Epidermal melanocyte (primary cell): ENCODE data around the gene OSER1.

Experiments used
- DNase-seq: peaks from one replicate; pipeline ENCODE4 v3.0.0; 2011; ENCODE audit warnings: low spot score; ENCODE audit not compliant: insufficient read length

Gene OSER1

DNA sequence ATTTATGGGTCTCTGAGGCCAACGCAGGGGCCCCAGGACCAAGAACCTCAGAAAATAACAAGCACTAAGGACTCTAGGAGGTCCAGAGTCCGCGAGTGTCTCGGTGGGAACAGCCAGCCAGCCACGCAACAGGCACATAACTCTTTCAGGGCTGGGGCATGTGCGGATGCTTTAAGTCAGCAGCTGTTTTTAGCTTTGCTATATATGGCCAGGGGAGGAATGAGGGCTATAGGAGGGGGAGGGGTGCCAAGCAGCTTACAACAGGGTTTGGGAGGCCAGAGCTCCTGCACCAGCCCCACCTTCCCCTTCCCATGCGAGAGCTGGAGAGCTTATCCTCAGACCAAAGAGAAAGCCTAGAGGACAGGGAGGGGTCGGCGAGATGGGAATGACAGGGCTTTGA is 29.8 kb downstream of the OSER1 start:
- DNase-seq: no peak

DNA sequence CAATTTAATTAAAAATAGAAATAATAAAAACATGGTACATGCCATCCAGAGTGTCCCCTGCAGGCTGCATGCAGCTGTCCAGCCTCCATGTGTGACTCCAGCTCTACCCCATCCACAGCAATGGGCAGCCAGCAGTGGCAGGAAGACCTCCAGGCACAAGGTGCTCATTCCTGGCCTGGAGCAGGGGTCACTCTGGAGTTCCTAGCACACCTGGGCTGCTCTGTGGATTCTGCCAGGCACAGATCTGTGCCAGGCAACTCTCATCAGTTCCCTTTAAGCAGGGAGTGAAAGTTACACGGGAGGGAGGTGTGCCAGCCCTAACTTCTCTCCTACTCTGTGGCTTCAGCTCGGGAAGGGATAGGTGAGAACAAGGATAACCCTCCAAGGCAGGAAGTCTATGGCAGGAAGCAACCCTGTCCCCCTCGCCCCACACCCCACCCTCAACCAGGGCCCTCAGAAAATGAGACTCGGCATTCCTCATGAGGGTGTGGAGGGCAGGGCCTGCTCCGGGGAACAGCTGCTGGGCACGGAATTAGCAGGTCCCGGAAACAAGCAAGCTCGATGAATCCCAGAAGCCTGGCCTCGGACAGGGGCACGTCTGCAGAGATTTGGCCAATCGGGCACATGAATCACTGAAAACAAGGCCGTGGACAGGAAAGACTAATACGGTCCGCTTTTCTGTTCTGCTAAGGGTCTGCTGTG is 33.6 kb downstream of the OSER1 start:
- DNase-seq: no peak

DNA sequence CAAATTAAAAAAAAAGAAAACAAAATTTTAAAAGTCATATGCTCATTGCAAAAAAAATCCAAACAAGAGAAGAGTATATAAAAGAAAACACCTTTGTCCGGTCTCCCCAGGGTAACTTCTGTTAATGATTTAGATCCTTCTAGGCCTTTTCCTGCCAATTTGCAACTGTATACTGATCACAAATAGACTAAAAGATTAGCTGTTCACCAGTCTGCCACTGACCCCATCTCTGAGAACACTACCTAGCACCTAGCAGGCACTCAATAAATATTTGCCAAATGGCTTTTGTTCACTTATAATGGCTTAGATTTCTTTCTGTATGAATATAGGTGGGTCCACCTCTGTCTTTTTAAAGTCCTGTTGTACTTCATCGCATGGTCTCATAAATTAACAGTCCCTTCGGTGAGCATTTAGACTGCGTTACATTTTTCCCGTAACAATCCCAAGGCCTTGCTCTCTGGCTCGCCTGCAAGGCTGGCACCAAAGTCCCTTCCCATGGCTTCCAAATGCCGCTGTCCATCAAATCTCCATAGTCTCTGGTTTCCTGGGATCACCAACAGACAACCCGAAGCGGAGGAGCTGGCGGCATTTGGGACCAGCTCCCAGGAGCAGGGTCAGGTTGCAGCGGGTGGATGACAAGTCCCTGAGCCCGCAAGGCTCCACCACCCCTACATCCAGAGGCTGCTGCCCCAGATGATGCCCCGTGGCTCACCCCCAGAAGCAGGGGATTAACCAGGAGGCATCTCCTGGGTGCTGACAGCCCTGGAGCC is 35.4 kb downstream of the OSER1 start:
- no peak for DNase-seq

DNA sequence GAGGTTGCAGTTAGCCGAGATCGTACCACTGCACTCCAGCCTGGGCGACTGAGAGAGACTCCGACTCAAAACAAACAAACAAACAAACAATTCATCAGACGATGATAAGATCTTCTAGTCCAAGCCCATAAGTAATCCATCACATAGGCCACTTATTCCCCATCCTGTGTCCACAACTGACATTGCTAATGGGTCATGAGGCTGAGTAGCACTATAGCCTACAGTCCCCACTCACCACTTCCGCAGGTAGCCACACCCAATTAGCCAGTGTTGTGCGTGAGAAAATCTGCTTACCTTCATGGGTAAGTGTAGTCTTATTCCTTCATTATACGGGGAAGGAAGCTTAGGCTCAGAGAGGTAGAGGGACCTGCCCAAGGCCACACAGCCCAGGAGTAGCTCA is 36.7 kb downstream of the OSER1 start:
- no peak for DNase-seq

DNA sequence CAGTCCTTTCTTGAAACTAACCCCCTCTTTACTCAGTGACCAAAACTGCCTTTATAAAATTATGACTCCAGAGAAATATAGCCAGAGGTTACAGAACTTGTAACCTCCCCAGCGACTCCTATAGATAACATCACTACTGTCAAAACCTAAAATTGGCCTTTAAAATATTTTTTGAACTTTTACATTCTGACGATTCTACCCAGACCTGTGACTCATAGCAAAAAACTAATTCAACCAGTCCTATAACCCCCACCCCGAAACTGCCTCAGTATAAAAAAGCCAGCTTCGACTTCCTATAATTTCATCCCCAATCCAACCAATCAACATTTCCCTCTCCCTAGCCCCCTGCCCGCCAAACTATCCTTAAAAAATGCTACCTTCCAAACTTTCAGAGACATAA is 37.5 kb downstream of the OSER1 start:
- DNase-seq: no peak

DNA sequence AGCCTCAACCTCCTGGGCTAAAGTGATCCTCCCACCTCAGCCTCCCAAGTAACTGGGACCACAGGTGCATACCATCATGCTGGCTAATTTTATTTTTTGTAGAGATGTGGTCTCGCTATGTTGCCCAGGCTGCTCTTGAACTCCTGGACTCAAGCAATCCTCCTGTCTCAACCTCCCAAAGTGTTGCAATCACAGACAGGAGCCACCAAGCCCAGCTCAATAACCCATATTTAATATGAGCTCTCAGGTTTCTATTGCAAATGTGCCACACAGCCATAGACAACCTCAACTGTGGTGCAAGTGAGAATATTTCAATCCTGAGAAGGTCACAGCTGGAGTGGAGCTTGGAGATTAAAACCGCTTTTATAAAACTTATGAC is 38.0 kb downstream of the OSER1 start:
- DNase-seq: no peak

DNA sequence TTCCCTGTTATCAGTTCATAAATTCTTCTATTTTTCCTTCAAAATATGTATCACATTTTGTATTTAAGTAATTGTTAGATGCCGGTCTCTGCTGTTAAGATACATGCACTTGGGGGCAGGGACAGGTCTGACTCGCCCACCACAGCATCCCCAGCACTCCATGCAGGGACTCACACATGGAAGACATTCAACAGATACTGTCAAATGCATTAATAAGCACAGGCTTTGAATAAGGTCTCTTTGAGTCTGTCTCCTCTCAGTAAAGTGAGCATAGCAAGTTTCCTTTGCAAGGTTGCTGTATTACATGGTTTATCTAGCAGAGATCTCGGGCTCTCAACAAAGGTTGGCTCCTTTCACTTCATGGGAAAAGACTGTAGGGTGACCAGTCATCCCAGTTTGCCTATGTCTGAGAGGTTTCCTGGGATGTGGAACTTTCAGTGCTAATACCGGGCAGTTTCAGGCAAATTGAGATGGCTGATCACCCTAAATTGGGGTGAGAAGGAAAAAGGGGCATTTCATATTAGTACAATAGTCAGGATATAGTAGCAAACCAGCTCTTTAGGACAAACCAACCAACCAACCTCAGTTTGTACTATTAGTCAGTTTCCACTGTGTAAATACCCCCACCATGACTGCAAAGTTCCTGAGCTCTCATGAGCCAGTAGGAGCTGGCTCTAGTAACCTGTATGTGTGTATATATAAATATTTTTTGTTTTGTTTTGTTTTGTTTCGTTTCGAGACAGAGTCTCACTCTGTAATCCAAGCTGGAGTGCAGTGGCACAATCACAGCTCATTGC is 38.6 kb downstream of the OSER1 start:
- no peak for DNase-seq

DNA sequence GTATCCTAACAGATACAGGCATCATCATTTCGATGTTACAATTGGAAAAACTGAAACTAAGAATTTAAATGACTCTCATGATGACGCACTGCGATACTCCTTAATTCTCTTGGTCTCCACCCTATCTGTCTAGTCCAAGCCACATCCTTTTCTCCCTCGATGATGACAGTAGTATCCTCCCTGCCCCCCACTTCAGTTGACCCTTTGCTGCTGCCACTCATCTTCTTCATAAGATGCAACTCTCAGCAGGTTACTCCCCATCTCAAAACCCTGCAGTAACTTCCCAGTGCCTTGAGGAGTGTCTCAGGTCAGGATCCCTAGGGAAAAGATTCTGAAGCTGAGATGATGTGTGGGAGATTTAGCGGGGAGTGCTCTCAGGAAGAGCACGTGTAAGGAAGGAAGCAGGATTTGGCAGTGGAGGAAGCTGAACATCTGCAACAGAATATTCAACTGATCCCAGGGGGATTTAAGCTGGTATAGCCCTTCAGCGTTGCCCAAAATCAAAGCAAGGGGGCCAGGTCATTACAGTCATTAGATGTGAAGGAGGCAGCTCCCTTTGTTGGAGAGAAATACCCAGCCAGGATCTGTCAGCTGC is 39.7 kb downstream of the OSER1 start:
- DNase-seq: no peak

DNA sequence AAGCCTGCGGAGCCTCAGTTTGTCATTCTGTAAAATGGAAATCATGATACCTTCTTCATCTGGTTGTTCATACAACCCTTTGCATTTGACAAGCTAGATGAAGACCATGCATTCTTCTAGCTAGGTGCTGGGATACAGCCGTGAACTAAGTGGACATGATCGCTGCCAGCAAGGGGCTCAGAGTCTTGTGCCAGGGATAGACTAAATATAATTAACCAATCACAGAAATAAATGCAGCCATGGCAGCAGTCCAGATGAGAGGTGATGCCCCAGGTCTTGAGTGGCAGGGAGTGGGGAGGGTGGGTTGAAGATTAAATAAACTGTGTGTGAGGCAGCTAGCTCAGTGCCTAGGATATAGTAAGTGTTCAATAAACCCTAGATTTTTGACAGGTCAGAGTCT is 42.8 kb downstream of the OSER1 start:
- no peak for DNase-seq

DNA sequence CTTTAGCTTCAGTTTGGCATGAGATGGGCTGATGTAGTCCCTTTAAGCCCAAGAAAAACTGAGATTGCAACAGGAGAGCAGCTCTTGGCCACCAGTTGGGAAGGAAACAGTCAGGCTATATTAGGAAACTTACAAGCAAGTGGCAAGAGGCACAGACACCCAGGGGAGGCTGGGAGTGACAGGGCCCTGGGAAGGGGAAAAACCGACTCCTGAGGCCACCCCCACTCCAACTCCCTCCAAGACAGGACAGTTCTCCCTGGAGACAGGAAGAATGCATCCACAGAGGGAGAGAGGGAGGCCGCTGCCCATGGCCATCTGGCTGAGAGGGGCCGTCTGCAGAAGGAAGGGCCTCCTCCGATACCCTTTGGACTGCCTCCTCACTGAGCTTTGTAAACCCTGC is 44.1 kb downstream of the OSER1 start:
- DNase-seq: peak; percentile 79

DNA sequence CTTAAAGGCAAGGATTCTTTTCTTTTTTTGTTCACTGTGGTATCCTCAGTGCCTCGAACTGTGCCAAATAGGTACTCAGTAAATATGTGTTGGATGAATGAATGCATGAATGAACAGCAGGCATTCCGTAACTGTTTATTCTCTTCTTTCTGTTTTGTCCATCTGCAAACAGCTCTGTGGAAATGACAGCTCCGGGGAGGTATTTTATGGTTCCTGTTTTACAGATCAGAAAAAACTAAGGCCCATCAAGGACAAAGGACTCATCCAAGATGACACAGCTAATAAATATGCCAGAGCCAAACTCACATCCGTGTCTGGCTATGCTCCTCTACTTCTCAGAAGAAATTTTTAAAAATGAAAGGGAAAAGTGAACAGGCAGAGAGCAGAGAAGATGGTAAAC is 44.6 kb downstream of the OSER1 start:
- DNase-seq: no peak

DNA sequence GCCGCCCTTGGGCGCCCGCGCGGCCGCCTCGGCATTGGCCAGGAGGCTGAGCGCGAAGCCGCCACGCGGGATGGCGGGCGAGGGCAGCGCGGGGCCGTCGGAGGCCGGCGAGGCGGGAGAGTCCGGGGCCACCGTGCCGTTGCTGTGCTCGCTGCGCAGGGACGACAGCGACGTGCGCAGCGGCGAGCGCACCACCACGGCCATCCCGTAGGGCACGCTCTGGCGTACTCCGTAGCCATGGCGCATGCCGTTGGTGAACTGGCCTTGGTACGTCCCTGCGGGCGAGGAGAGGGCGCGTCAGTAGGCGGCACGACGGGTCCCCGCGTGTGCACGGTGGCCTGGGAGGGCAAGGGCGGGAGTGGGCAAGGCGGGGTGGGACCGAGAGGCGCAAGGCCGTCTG is 50.4 kb downstream of the OSER1 start:
- DNase-seq: no peak

DNA sequence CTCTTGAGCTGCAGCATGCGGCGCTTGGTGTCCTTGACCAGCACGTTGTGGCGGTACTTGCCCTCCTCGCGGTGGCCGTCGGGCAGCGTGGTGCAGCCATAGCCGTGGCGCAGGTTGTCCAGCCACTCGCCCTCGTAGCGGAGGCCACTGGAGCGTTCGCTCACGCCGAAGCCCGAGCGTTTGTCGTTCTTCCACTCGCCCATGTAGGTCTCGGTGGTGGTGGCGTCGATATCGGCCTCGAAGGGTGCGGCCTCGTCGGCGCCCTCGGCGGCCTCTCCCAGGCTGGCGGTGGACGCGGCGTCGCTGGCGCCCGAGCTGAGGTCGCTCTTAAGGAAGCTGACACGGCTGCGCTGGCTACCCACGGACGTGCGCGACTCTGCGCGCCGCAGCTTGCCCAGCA is 50.9 kb downstream of the OSER1 start:
- no peak for DNase-seq

DNA sequence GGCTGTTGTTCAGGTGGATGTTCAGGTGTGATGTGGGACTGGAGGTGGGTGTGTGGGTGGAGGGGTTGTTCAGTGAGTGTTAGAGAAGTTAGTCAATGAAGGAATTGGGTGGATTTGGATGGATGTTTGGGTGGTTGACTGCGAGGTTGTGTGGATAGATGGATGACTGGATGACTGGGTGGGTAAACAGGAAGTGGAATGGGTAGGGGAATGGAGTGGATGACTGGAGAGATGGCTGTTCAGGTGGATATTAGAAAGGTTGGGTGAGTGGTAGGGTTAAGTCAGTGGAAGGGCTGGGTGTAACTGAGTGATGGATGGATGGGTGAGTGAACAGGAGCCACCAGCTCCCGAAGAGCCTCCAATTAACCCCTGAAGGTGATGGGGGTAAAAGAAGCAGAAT is 51.4 kb downstream of the OSER1 start:
- no peak for DNase-seq

DNA sequence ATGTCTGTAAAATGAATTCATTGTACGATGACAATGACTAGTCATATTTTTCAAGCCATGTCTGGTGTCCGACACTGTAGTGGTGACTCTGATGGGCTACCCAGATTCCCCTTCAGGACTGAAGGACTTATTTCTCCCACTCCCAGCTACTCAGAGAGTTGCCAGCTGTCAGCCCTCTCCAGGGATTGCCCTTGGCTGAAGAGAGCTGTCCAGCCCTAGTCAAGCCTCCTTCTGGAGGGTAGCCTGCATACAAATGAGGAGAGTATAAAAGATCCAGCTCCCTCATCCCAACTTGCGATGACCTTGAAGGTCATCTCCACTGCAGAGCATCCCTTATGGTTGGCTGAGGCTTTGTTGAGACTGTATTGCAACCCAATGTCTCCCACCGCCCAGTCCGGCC is 53.5 kb downstream of the OSER1 start:
- DNase-seq: no peak

DNA sequence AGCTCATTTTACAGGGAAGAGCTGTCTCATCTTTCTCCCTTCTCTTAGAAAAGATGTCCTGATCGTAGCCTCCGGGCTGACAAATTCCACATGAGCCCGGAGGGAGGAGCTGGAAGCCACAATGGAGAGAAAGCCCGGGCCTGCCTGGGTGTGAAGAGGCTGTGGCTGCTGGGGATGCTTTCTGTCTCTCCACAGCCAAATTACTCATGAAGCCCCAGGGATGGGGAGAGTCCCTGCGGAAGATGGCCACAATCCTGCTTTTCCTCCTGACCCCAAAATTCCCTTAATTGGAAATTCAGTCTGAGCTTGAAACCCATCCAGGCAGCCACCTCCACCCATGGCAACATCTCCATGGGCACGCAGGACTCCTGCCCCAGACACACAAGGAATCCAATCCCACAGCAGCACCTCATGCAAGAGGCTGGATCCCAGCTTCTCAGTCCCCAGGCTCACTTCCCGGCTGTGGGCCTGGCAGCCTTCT is 56.0 kb downstream of the OSER1 start:
- peak; percentile 59 for DNase-seq

DNA sequence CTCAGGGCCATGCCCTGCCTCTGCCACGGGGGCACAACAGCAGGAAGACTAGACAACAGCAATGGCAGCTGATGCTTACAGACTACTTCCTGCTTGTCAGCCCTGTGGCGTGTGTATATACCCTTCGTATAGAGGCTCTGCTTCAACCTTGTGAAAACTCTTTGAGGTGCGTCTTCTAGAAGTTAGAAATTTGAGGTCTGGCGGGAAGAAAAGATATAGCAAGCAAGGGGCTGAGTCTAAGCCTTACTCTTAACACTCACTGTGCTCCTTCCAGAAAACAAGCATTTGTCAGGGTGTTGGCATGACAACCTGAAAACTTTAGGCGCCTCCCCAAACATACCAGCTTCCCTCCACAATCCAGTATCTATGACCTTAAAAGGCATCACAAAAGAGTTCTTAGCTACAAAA is 56.9 kb downstream of the OSER1 start:
- DNase-seq: no peak

DNA sequence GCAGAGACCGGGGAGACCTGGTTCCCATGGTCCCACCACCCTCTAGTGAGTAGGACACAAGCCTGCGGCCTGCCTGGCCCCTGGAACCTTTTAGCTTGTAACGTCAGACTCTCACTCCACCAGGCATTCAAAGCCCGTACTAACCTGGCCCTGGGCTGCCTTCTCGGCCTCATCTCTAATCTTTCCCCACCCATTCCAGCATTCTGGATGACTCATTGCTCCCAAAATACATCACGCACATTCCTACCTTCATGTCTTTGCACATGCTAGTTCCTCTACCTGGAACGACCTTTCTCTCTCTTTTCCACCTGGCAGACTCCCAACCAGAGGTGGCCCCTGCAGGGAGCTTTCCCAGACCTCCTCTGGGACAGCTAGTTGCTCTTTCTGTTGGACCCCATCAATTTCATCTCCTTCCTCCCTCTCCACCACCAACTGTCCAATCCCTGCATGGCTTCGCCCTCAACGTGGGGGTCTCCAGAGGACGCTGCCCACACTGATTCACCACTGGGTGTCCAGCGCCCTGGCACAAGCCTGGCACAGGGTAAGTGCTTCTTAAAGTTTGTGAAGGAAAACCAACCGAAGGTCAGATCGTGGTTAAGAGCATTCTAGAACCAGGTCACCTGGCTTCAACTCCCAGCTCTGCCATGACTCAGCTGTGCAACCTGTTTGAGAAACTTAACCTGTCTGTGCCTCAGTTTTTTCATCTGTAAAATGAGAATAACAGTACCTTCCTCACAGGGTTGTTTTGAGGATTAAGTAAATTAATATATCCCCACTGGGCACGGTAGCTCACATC is 58.8 kb downstream of the OSER1 start:
- DNase-seq: no peak

DNA sequence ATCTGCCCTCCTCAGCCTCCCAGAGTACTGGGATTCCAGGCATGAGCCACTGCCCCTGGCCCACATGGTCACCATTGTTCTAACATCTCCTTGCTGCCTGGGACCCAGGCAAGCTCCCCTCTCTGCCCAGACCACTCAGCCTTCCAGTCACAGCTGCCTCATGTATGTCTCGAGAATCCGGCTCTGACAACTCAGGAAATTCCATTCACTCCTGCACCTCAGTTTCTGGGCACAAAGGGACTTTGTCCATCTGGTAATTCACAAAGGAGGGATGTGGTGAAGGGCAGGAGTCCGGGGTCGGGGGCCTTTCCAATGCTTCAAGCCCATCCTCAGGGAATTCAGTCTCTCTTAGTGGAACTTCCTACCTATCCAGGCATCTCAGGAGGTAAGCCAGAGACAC is 64.3 kb downstream of the OSER1 start:
- no peak for DNase-seq
